ENCODE data around the gene LMF1.
A peak's percentile ranks its signal among the peaks of the same experiment; 100 is the strongest.

Gene LMF1

GRCh38 chr16:977896-978295 is 7.1 kb upstream of the LMF1 start:
- H3K9me3 ChIP-seq (ENCODE audit: control insufficient read depth, low read length), result no peaks in the 10 kb centered on the region
- no peak overlapping the region for H3K27ac ChIP-seq (ENCODE audit: low read depth, low read length, severe bottlenecking)
- H3K36me3 ChIP-seq (ENCODE audit: control insufficient read depth, insufficient read depth, low read length), result no peaks in the 10 kb centered on the region
- 74 to 77% methylated on average over 7 to 8 of the region's 8 CpGs for WGBS, 2 experiments (ENCODE audit: insufficient coverage in 2 of 2)
- H3K4me3 ChIP-seq (ENCODE audit: extremely low read depth, insufficient read depth, low read length, poor library complexity, severe bottlenecking), result no peak overlapping the region
- H3K4me1 ChIP-seq (ENCODE audit: control insufficient read depth, insufficient read depth, low read length, poor library complexity, severe bottlenecking), result no peaks in the 10 kb centered on the region

GRCh38 chr16:977081-977701 is 6.4 kb upstream of the LMF1 start:
- Histone ChIP-seq H3K4me1 (ENCODE audit: control insufficient read depth, insufficient read depth, low read length, poor library complexity, severe bottlenecking) (no peaks in the 10 kb centered on the region), H3K9me3 (ENCODE audit: control insufficient read depth, low read length) (no peaks in the 10 kb centered on the region), H3K36me3 (ENCODE audit: control insufficient read depth, insufficient read depth, low read length) (no peaks in the 10 kb centered on the region), H3K4me3 (ENCODE audit: extremely low read depth, insufficient read depth, low read length, poor library complexity, severe bottlenecking) (no peak overlapping the region), H3K27ac (ENCODE audit: low read depth, low read length, severe bottlenecking) (no peak overlapping the region)
- WGBS, 2 experiments (ENCODE audit: insufficient coverage in 2 of 2), result 88 to 91% methylated on average over 17 to 26 of the region's 28 CpGs

- Histone ChIP-seq H3K36me3 (ENCODE audit: control insufficient read depth, insufficient read depth, low read length) (no peaks in the 10 kb centered on the region), H3K27ac (ENCODE audit: low read depth, low read length, severe bottlenecking) (no peak overlapping the region), H3K9me3 (ENCODE audit: control insufficient read depth, low read length) (no peaks in the 10 kb centered on the region), H3K4me3 (ENCODE audit: extremely low read depth, insufficient read depth, low read length, poor library complexity, severe bottlenecking) (no peak overlapping the region), H3K4me1 (ENCODE audit: control insufficient read depth, insufficient read depth, low read length, poor library complexity, severe bottlenecking) (no peaks in the 10 kb centered on the region)
- 91 to 92% methylated on average over 23 to 24 of the region's 24 CpGs for WGBS, 2 experiments (ENCODE audit: insufficient coverage in 2 of 2)
Observed at GRCh38 chr16:976389-976931, 5.7 kb upstream of the LMF1 start.

GRCh38 chr16:975291-975690 is 4.5 kb upstream of the LMF1 start:
- Histone ChIP-seq H3K36me3 (ENCODE audit: control insufficient read depth, insufficient read depth, low read length) (no peaks in the 10 kb centered on the region), H3K4me3 (ENCODE audit: extremely low read depth, insufficient read depth, low read length, poor library complexity, severe bottlenecking) (no peak overlapping the region), H3K27ac (ENCODE audit: low read depth, low read length, severe bottlenecking) (no peak overlapping the region), H3K9me3 (ENCODE audit: control insufficient read depth, low read length) (no peaks in the 10 kb centered on the region), H3K4me1 (ENCODE audit: control insufficient read depth, insufficient read depth, low read length, poor library complexity, severe bottlenecking) (no peaks in the 10 kb centered on the region)
- WGBS, 2 experiments (ENCODE audit: insufficient coverage in 2 of 2), result 90 to 91% methylated on average over 10 to 11 of the region's 12 CpGs

- H3K4me1 ChIP-seq (ENCODE audit: control insufficient read depth, insufficient read depth, low read length, poor library complexity, severe bottlenecking), result no peaks in the 10 kb centered on the region
- H3K36me3 ChIP-seq (ENCODE audit: control insufficient read depth, insufficient read depth, low read length), result no peaks in the 10 kb centered on the region
- H3K27ac ChIP-seq (ENCODE audit: low read depth, low read length, severe bottlenecking), result no peak overlapping the region
- H3K4me3 ChIP-seq (ENCODE audit: extremely low read depth, insufficient read depth, low read length, poor library complexity, severe bottlenecking), result no peak overlapping the region
- H3K9me3 ChIP-seq (ENCODE audit: control insufficient read depth, low read length), result no peaks in the 10 kb centered on the region
- WGBS, 2 experiments (ENCODE audit: insufficient coverage in 2 of 2), result 92 to 96% methylated on average over 17 to 25 of the region's 26 CpGs
Observed at GRCh38 chr16:974611-975261, 4.0 kb upstream of the LMF1 start.

- Histone ChIP-seq H3K9me3 (ENCODE audit: control insufficient read depth, low read length) (no peaks in the 10 kb centered on the region), H3K4me3 (ENCODE audit: extremely low read depth, insufficient read depth, low read length, poor library complexity, severe bottlenecking) (no peak overlapping the region), H3K27ac (ENCODE audit: low read depth, low read length, severe bottlenecking) (no peak overlapping the region), H3K4me1 (ENCODE audit: control insufficient read depth, insufficient read depth, low read length, poor library complexity, severe bottlenecking) (no peaks in the 10 kb centered on the region), H3K36me3 (ENCODE audit: control insufficient read depth, insufficient read depth, low read length) (no peaks in the 10 kb centered on the region)
- WGBS, 2 experiments (ENCODE audit: insufficient coverage in 2 of 2), result 91 to 92% methylated on average over 14 to 18 of the region's 21 CpGs
Observed at GRCh38 chr16:974001-974601, 3.3 kb upstream of the LMF1 start.

GRCh38 chr16:973366-973765 is 2.6 kb upstream of the LMF1 start:
- WGBS, 2 experiments (ENCODE audit: insufficient coverage in 2 of 2), result 91 to 95% methylated on average over 17 of the region's 17 CpGs
- Histone ChIP-seq H3K4me1 (ENCODE audit: control insufficient read depth, insufficient read depth, low read length, poor library complexity, severe bottlenecking) (no peaks in the 10 kb centered on the region), H3K27ac (ENCODE audit: low read depth, low read length, severe bottlenecking) (no peak overlapping the region)

GRCh38 chr16:972316-973002 is 1.7 kb upstream of the LMF1 start:
- no peak overlapping the region for H3K4me3 ChIP-seq (ENCODE audit: extremely low read depth, insufficient read depth, low read length, poor library complexity, severe bottlenecking)
- H3K27ac ChIP-seq (ENCODE audit: low read depth, low read length, severe bottlenecking), result peak overlapping the region; percentile 24
- WGBS, 2 experiments (ENCODE audit: insufficient coverage in 2 of 2), result 83 to 88% methylated on average over 29 to 32 of the region's 32 CpGs
- no peaks in the 10 kb centered on the region for H3K9me3 ChIP-seq (ENCODE audit: control insufficient read depth, low read length)
- H3K36me3 ChIP-seq (ENCODE audit: control insufficient read depth, insufficient read depth, low read length), result peaks cover 9% of the 10 kb centered on the region
- H3K4me1 ChIP-seq (ENCODE audit: control insufficient read depth, insufficient read depth, low read length, poor library complexity, severe bottlenecking), result no peaks in the 10 kb centered on the region

More at GRCh38 chr16:973366-973765, 2.6 kb upstream of the LMF1 start:
- Histone ChIP-seq H3K36me3 (ENCODE audit: control insufficient read depth, insufficient read depth, low read length) (peaks cover 2% of the 10 kb centered on the region), H3K9me3 (ENCODE audit: control insufficient read depth, low read length) (no peaks in the 10 kb centered on the region), H3K4me3 (ENCODE audit: extremely low read depth, insufficient read depth, low read length, poor library complexity, severe bottlenecking) (no peak overlapping the region)

GRCh38 chr16:971981-972315 is 1.2 kb upstream of the LMF1 start:
- Histone ChIP-seq H3K9me3 (ENCODE audit: control insufficient read depth, low read length) (no peaks in the 10 kb centered on the region), H3K27ac (ENCODE audit: low read depth, low read length, severe bottlenecking) (peak overlapping the region; percentile 24), H3K4me3 (ENCODE audit: extremely low read depth, insufficient read depth, low read length, poor library complexity, severe bottlenecking) (no peak overlapping the region), H3K4me1 (ENCODE audit: control insufficient read depth, insufficient read depth, low read length, poor library complexity, severe bottlenecking) (no peaks in the 10 kb centered on the region), H3K36me3 (ENCODE audit: control insufficient read depth, insufficient read depth, low read length) (peaks cover 14% of the 10 kb centered on the region)
- 93 to 97% methylated on average over 3 of the region's 8 CpGs for WGBS, 2 experiments (ENCODE audit: insufficient coverage in 2 of 2)

- 93 to 94% methylated on average over 4 to 5 of the region's 5 CpGs for WGBS, 2 experiments (ENCODE audit: insufficient coverage in 2 of 2)
- H3K4me1 ChIP-seq (ENCODE audit: control insufficient read depth, insufficient read depth, low read length, poor library complexity, severe bottlenecking), result no peaks in the 10 kb centered on the region
- no peak overlapping the region for H3K4me3 ChIP-seq (ENCODE audit: extremely low read depth, insufficient read depth, low read length, poor library complexity, severe bottlenecking)
- no peaks in the 10 kb centered on the region for H3K9me3 ChIP-seq (ENCODE audit: control insufficient read depth, low read length)
- H3K36me3 ChIP-seq (ENCODE audit: control insufficient read depth, insufficient read depth, low read length), result peaks cover 18% of the 10 kb centered on the region
- no peak overlapping the region for H3K27ac ChIP-seq (ENCODE audit: low read depth, low read length, severe bottlenecking)
Observed at GRCh38 chr16:971582-971905, 760 bp upstream of the LMF1 start.

Data from mesodermal cell (in vitro differentiated cells).